K562 (cell line): ENCODE results near the gene MRI1. TPM values are rescaled to one million over a fixed set of nuclear protein-coding genes. Genes with fewer than 3 reads are reported as not detected.

Experiments
- ATAC-seq: fragments of 200-7000 bp; cut with Tn5 transposase; 3 replicates; pipeline ENCODE4 v1.9.1; 2020; ENCODE audit warnings: moderate library complexity
- BruUV-seq: library from RNA; stranded (reverse); fragments of 400-500 nt; replicated peaks from 2 replicates; lab custom pipeline; 2021; lab: Mats Ljungman, UMichigan
- CTCF ChIA-PET: fragments of 300-600 bp; formaldehyde crosslinking; extraction: SDS; loops from one replicate; lab custom pipeline; 2021; ENCODE audit warnings: low intra/inter-chr PET ratio; lab: Yijun Ruan, JAX
- POLR2A ChIA-PET: fragments of 300-600, 350-650 bp; sonication (Branson Sonifier 250); formaldehyde crosslinking; extraction: SDS; loops from one replicate; lab custom pipeline; 2021; ENCODE audit warnings: antibody characterized with exemption, inconsistent platforms; lab: Yijun Ruan, JAX
- DNase-seq, 4 experiments: peaks; one replicate each; pipeline versions ENCODE4 v3.0.0 to v3.0.0-alpha.2; 2011 to 2018; ENCODE audit warnings: low spot score in 3 of 4, mixed read lengths in 3 of 4; ENCODE audit errors: extremely low read depth in 1 of 4
- FAIRE-seq: peaks from 2 replicates; lab custom pipeline; 2011; peaks lifted over from hg19 to GRCh38; lab: Jason Lieb, UNC
- H2AFZ ChIP-seq: 2 replicates; pipeline ENCODE4 v1.6.0; 2011; ENCODE audit warnings: low read depth, low read length, control low read depth, inconsistent platforms
- H3K27ac ChIP-seq: fragments of 200-600 bp; 3 replicates; pipeline ENCODE4 v1.8.0; 2011; ENCODE audit warnings: low read depth, mild to moderate bottlenecking, control low read depth, inconsistent platforms, low read length, moderate library complexity, mixed read lengths; ENCODE audit errors: extremely low read depth
- H3K27me3 ChIP-seq, 2 experiments: fragments of 300-600 bp in 1 of 2; 2 replicates in 1 of 2; 3 replicates in 1 of 2; pipeline versions ENCODE4 v1.6.0 to v1.8.0; 2011; ENCODE audit warnings: inconsistent platforms in 2 of 2, low read length in 2 of 2, mild to moderate bottlenecking in 1 of 2, mixed read lengths in 1 of 2, moderate library complexity in 1 of 2; ENCODE audit not compliant: control insufficient read depth in 2 of 2, insufficient read depth in 2 of 2
- H3K36me3 ChIP-seq: fragments of 300-600 bp; 3 replicates; pipeline ENCODE4 v1.8.0; 2011; ENCODE audit warnings: mild to moderate bottlenecking, low read length, inconsistent platforms; ENCODE audit not compliant: control insufficient read depth, insufficient read depth
- H3K4me1 ChIP-seq, 2 experiments: fragments of 200-600 bp in 1 of 2; replicated peaks in 1 of 2; 2 replicates in 1 of 2; 3 replicates in 1 of 2; pipeline versions ENCODE4 v1.5.1 to v1.8.0; 2011; ENCODE audit warnings: inconsistent platforms in 2 of 2, low read length in 2 of 2, mild to moderate bottlenecking in 1 of 2, mixed read lengths in 1 of 2, moderate library complexity in 1 of 2; ENCODE audit not compliant: control insufficient read depth in 2 of 2, insufficient read depth in 2 of 2
- H3K4me2 ChIP-seq: 2 replicates; pipeline ENCODE4 v1.6.1; 2011; ENCODE audit warnings: low read length, control low read depth, inconsistent platforms, mixed read lengths; ENCODE audit not compliant: insufficient read depth
- H3K4me3 ChIP-seq: fragments of 200-600 bp; sonication (generic), shearing (Covaris generic); 2 replicates; pipeline ENCODE4 v1.5.1; 2016; ENCODE audit warnings: control low read depth, inconsistent platforms
- H3K79me2 ChIP-seq: fragments of 200-600 bp; 3 replicates; pipeline ENCODE4 v1.8.0; 2011; ENCODE audit warnings: low read length, inconsistent platforms; ENCODE audit not compliant: control insufficient read depth, insufficient read depth
- H3K9ac ChIP-seq, 2 experiments: 2 replicates each; pipeline versions ENCODE4 v1.6.0 to v1.6.1; 2011; ENCODE audit warnings: low read depth in 2 of 2, low read length in 2 of 2, control low read depth in 1 of 2, inconsistent platforms in 1 of 2, mild to moderate bottlenecking in 1 of 2, mixed read lengths in 1 of 2; ENCODE audit not compliant: insufficient read depth in 1 of 2
- H3K9me1 ChIP-seq: one replicate; pipeline ENCODE4 v1.6.0; 2011; ENCODE audit warnings: inconsistent platforms, mild to moderate bottlenecking, low read length, moderate library complexity; ENCODE audit not compliant: control insufficient read depth, insufficient read depth
- H3K9me3 ChIP-seq: replicated peaks from 2 replicates; pipeline ENCODE4 v1.5.1; 2011; ENCODE audit warnings: low read depth, low read length, inconsistent platforms; ENCODE audit not compliant: control insufficient read depth, insufficient read depth
- H4K20me1 ChIP-seq: replicated peaks from 2 replicates; pipeline ENCODE4 v1.6.1; 2011; ENCODE audit warnings: low read length, inconsistent platforms, mixed read lengths; ENCODE audit not compliant: control insufficient read depth, insufficient read depth
- ATF2 ChIP-seq: sonication (generic); formaldehyde crosslinking; IDR thresholded peaks from 2 replicates; pipeline ENCODE4 v1.8.1; 2022; ENCODE audit warnings: missing genetic modification reagents
- BCOR ChIP-seq: fragments of 450-650 bp; IDR thresholded peaks from 2 replicates; pipeline ENCODE4 v1.6.1; 2016
- C11orf30 ChIP-seq: fragments of 450-650 bp; IDR thresholded peaks from 2 replicates; pipeline ENCODE4 v1.6.1; 2016; ENCODE audit warnings: low read depth, mild to moderate bottlenecking
- COPS2 ChIP-seq: fragments of 450-650 bp; conservative IDR thresholded peaks from 2 replicates; pipeline ENCODE4 v1.6.1; 2016; ENCODE audit warnings: mild to moderate bottlenecking, moderate library complexity
- EHMT2 ChIP-seq: fragments of 450-650 bp; IDR thresholded peaks from 2 replicates; pipeline ENCODE4 v1.6.1; 2018; ENCODE audit warnings: antibody characterized with exemption
- HDAC1 ChIP-seq, 2 experiments: fragments of 450-650 bp; IDR thresholded peaks; 2 replicates each; pipeline ENCODE4 v1.6.1; 2016 to 2017; ENCODE audit warnings: inconsistent platforms in 1 of 2, mild to moderate bottlenecking in 1 of 2, moderate library complexity in 1 of 2
- KDM1A ChIP-seq, 2 experiments: fragments of 450-650 bp; IDR thresholded peaks; 2 replicates each; pipeline ENCODE4 v1.6.1; 2016; ENCODE audit warnings: mild to moderate bottlenecking in 2 of 2
- PTTG1 ChIP-seq: fragments of 450-650 bp; IDR thresholded peaks from 2 replicates; pipeline ENCODE4 v1.6.1; 2016; ENCODE audit warnings: low read depth, mild to moderate bottlenecking, missing genetic modification characterization, missing compliant biosample characterization
- THRB ChIP-seq: fragments of 450-650 bp; formaldehyde crosslinking; conservative IDR thresholded peaks from 2 replicates; pipeline ENCODE4 v1.4.0; 2022; ENCODE audit warnings: mild to moderate bottlenecking, missing genetic modification characterization
- TSC22D4 ChIP-seq: fragments of 450-650 bp; IDR thresholded peaks from 2 replicates; pipeline ENCODE4 v1.6.1; 2016; ENCODE audit warnings: missing genetic modification characterization, missing biosample characterization, control low read depth
- ZNF830 ChIP-seq: fragments of 250-450 bp; sonication (Bioruptor Pico); IDR thresholded peaks from 2 replicates; pipeline ENCODE4 v1.5.0; 2021; ENCODE audit warnings: mild to moderate bottlenecking
- WGBS: fragments of 100-300 bp; shearing (Covaris generic); methylation state at CpG from one replicate; pipeline ENCODE4 v1.1.6; 2016; ENCODE audit warnings: low coverage, mixed read lengths; ENCODE audit not compliant: insufficient coverage; ENCODE audit errors: missing lambda C conversion rate; 5-methylcytosine and 5-hydroxymethylcytosine counted together
- in situ Hi-C: fragments of 300-500 bp; cut with MboI; formaldehyde crosslinking; loops from 4 replicates; pipeline ENCODE4 v1.15.0; 2018; ENCODE audit warnings: inconsistent platforms, mixed read lengths
- intact Hi-C: fragments of 100-400 bp; cut with micrococcal nuclease; formaldehyde crosslinking; loops from 2 replicates; pipeline ENCODE4 v1.14.2; 2022
- polyA plus RNA-seq, 8 experiments: library from polyadenylated mRNA; depleted of rRNA in 4 of 8; stranded (reverse) in 5 of 8; unstranded in 3 of 8; fragments of >200 nt; fragmentation: Nextera tagmentation in 2 of 8; fragmentation: Illumina TruSeq in 1 of 8; extraction: Ambion mirVana in 2 of 8; extraction: Trizol in 1 of 8; gene quantifications; 2 replicates each; pipeline versions ENCODE4 v1.2.1 to v1.2.3, GENCODE V29; 2011 to 2014; ENCODE audit warnings: inconsistent platforms in 1 of 8, missing spikeins in 1 of 8
- total RNA-seq, 7 experiments: library from RNA; depleted of rRNA in 6 of 7; stranded (reverse); fragments of >200 nt in 6 of 7; fragmentation: Illumina TruSeq in 2 of 7; extraction: Trizol in 2 of 7; gene quantifications; 2 replicates each; pipeline versions ENCODE4 v1.2.1 to v1.2.3, GENCODE V29; 2011 to 2021; ENCODE audit warnings: low replicate concordance in 1 of 7

The MRI1 gene
- total and polyA plus RNA-seq, 9 of the 15 experiments (the other 6 are each of a cell fraction or from before 2014, with no cell fraction given), result 5.5 to 57.4 (median 28.2) TPM

GRCh38 chr19:13807421-13808021, 43.2 kb downstream of the MRI1 start:
- 41% methylated on average over 3 of the region's 3 CpGs for WGBS
- H3K4me2 ChIP-seq, result no peak overlapping the region
- in situ Hi-C loops, result no loop called here
- H3K27me3 ChIP-seq, result no peaks in the 10 kb centered on the region
- FAIRE-seq (no peak), DNase-seq (no peak), ATAC-seq (no peak)
- no peaks in the 10 kb centered on the region for H3K9me3 ChIP-seq
- H4K20me1 ChIP-seq, result no peaks in the 10 kb centered on the region
- no peak overlapping the region for H3K9ac ChIP-seq
- H3K36me3 ChIP-seq, result no peaks in the 10 kb centered on the region
- BruUV-seq, result no TSS peak
- intact Hi-C loops, result no loop called here
- ChIA-PET POLR2A (no interaction called here), CTCF (no interaction called here)
- H3K79me2 ChIP-seq, result no peaks in the 10 kb centered on the region
- TF ChIP-seq KDM1A (IDR thresholded peaks at IDR 0.05), result 0 out of 4 replicates have a peak, but pooled peaks of 1 of the 2 experiments have one; percentile 10
- peak; percentile 49; the same call in 1 of the 2 replicates for TF ChIP-seq EHMT2
- no peak for TF ChIP-seq BCOR
- 0 out of 2 replicates have a peak, but pooled peaks have one; percentile 2 for TF ChIP-seq THRB (CRISPR knock-in tag)
- TF ChIP-seq HDAC1 (IDR thresholded peaks at IDR 0.05), result 0 out of 4 replicates have a peak, but pooled peaks of 1 of the 2 experiments have one; percentile 25
- peak; percentile 33; the same call in 1 of the 2 replicates for TF ChIP-seq TSC22D4 (tag)
- no peak for TF ChIP-seq COPS2
- no peak for TF ChIP-seq ATF2 (CRISPR knock-in tag)
- no peak for TF ChIP-seq C11orf30
- TF ChIP-seq PTTG1 (tag), result no peak
- no peak for TF ChIP-seq ZNF830 (CRISPR knock-in tag)
- no peak overlapping the region for H2AFZ ChIP-seq
- no peaks in the 10 kb centered on the region for H3K9me1 ChIP-seq
- no peak overlapping the region for H3K4me3 ChIP-seq
- H3K4me1 ChIP-seq, result peaks cover 6 to 23% of the 10 kb centered on the region in 2 experiments; a peak in 4 of 5 replicates
- H3K27ac ChIP-seq, result no peak overlapping the region
